HG03103 (cell line): Measurements from ENCODE around the gene ITPRID2.
"Not testable (repeated sequence)": the region's sequence is repeated elsewhere in the genome, so short reads cannot be mapped to it uniquely, and the experiment has no call there.

Source experiments
- ATAC-seq: cut with Tn5 transposase; IDR thresholded peaks from one replicate; pipeline ENCODE4 v1.9.1; 2021; ENCODE audit warnings: low read depth; ENCODE audit not compliant: unreplicated experiment

ITPRID2 gene

GRCh38 chr2:181915102-181915501, 23.6 kb downstream of the ITPRID2 start:
- no peak for ATAC-seq

GRCh38 chr2:181916726-181917718, 25.5 kb downstream of the ITPRID2 start:
- no peak for ATAC-seq

GRCh38 chr2:181918188-181918587, 26.7 kb downstream of the ITPRID2 start:
- no peak for ATAC-seq

GRCh38 chr2:181923121-181923520, 31.6 kb downstream of the ITPRID2 start:
- no peak for ATAC-seq

GRCh38 chr2:181924336-181924735, 32.8 kb downstream of the ITPRID2 start:
- ATAC-seq: no peak

- no peak for ATAC-seq
Measured at GRCh38 chr2:181934694-181935093, 43.2 kb downstream of the ITPRID2 start.

GRCh38 chr2:181937473-181937872, 45.9 kb downstream of the ITPRID2 start:
- no peak for ATAC-seq

GRCh38 chr2:181943411-181944124, 52.0 kb downstream of the ITPRID2 start:
- ATAC-seq: no peak

- no peak for ATAC-seq
Measured at GRCh38 chr2:181944164-181944913, 52.8 kb downstream of the ITPRID2 start.

- no peak for ATAC-seq
Measured at GRCh38 chr2:181944914-181945291, 53.4 kb downstream of the ITPRID2 start.

GRCh38 chr2:181946444-181947127, 55.1 kb downstream of the ITPRID2 start:
- ATAC-seq: no peak

- no peak for ATAC-seq
Measured at GRCh38 chr2:181947273-181947672, 55.7 kb downstream of the ITPRID2 start.

GRCh38 chr2:181948227-181948626, 56.7 kb downstream of the ITPRID2 start:
- ATAC-seq: no peak

GRCh38 chr2:181949047-181949446, 57.5 kb downstream of the ITPRID2 start:
- no peak for ATAC-seq

- no peak for ATAC-seq
Measured at GRCh38 chr2:181952404-181953226, 61.1 kb downstream of the ITPRID2 start.

GRCh38 chr2:181953881-181954537, 62.5 kb downstream of the ITPRID2 start:
- ATAC-seq: peak; percentile 78

GRCh38 chr2:181954538-181954883, 63.0 kb downstream of the ITPRID2 start:
- ATAC-seq: no peak

- ATAC-seq: no peak
Measured at GRCh38 chr2:181955010-181955409, 63.5 kb downstream of the ITPRID2 start.

- not testable (repeated sequence) for ATAC-seq
Measured at GRCh38 chr2:181955866-181956265, 64.3 kb downstream of the ITPRID2 start.
